Upper lobe of left lung (tissue), 4 donors: ENCODE results near the gene TTC17.

ENCODE experiments used
- POLR2A ChIP-seq, 4 donors: fragments of 450-650 bp; IDR thresholded peaks; one replicate each; pipeline ENCODE4 v1.5.1; 2016 to 2017; ENCODE audit warnings: antibody characterized with exemption in 4 of 4, mild to moderate bottlenecking in 2 of 4
- POLR2AphosphoS5 ChIP-seq, 2 donors: sonication (generic); formaldehyde crosslinking; IDR thresholded peaks; one replicate each; pipeline ENCODE4 v1.5.1; 2017; ENCODE audit warnings: antibody characterized with exemption in 2 of 2
- TF ChIP-seq, protein P1 (sequence below), 6 experiments: fragments of 450-650 bp in 4 of 6; fragments of 200-600 bp in 2 of 6; sonication (generic) in 2 of 6; IDR thresholded peaks; one replicate each; pipeline ENCODE4 v1.5.1; 2016 to 2019; ENCODE audit warnings: antibody characterized with exemption in 6 of 6

DNA sequence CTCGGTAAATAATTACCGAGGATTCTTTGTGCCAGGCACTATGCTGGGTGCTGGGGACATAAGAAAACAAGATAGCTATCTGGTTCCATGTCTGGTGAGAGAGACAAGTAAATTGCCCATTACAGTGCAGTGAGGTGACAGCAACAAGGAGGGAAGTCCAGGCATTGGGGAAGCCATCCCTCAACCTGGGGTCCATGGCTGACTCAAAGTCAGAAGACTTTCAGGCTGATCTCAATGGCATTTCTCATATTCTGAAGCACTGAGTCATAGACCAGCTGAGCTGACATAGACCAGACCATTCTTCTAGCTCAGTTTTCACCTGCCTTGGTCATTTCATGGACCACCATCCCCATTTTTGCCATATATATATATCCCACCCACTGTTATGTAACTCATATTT, 158.8 kb downstream of the TTC17 start:
- TF ChIP-seq POLR2A (IDR thresholded peaks at IDR 0.05): no peak
- TF ChIP-seq, protein P1, sequence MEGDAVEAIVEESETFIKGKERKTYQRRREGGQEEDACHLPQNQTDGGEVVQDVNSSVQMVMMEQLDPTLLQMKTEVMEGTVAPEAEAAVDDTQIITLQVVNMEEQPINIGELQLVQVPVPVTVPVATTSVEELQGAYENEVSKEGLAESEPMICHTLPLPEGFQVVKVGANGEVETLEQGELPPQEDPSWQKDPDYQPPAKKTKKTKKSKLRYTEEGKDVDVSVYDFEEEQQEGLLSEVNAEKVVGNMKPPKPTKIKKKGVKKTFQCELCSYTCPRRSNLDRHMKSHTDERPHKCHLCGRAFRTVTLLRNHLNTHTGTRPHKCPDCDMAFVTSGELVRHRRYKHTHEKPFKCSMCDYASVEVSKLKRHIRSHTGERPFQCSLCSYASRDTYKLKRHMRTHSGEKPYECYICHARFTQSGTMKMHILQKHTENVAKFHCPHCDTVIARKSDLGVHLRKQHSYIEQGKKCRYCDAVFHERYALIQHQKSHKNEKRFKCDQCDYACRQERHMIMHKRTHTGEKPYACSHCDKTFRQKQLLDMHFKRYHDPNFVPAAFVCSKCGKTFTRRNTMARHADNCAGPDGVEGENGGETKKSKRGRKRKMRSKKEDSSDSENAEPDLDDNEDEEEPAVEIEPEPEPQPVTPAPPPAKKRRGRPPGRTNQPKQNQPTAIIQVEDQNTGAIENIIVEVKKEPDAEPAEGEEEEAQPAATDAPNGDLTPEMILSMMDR (IDR thresholded peaks at IDR 0.05): no peak
- no peak for TF ChIP-seq POLR2AphosphoS5 (IDR thresholded peaks at IDR 0.05)
